Measurements from ENCODE around the gene RILPL1. TPM values are rescaled to one million over a fixed set of nuclear protein-coding genes. Genes with fewer than 3 reads are reported as not detected.

The RILPL1 gene
- total RNA-seq, 1 experiment from 2014 or later = 11.5 TPM

DNA sequence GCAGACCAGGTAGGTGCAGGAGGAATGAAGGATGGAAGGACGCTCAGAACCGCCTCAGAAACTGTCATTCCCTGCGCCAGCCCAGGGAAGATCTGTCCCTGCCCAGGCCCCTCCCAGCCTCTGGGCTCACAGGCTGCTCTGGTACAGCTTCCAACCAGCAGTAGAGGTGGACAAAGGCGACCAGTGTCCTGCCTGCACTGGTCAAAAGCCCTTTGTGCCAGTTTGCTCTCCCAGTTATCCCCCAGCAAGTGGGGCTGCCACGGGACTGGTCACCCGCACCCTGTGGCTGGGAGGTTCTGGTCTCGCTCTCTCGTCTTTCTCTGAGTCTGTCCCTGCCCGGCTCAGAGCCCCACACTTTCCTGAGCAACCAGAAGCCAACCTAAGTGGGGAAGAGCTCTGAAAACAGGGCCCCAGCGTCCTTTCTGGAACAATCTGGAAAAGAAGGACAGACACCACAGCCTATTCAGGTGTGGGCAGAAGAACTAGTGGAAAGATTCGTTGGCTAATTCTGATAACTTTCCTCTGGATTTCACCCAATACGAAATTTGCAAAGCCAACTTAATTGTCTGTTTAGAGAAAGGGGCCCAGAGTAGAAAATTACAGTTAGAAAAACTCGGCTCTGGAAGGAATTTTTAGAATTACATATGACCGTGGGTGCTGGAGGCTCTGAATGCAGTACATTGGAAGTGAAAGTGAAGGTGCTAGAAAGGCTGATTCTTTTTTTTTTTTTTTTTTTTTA lies 53.9 kb downstream of the RILPL1 start:
- DNase-seq = no peak
- Histone ChIP-seq H3K27ac (no peak overlapping the region), H3K36me3 (ENCODE audit: low read depth) (no peaks in the 10 kb centered on the region), H3F3A (ENCODE audit: insufficient read depth, low read depth) (no peaks in the 10 kb centered on the region; the same call in 1 of the 2 replicates), H4K20me1 (ENCODE audit: insufficient read depth) (no peaks in the 10 kb centered on the region), H3K4me1 (replicated peaks; ENCODE audit: insufficient read depth) (no peaks in the 10 kb centered on the region), H3K4me2 (no peak overlapping the region), H2AFZ (no peak overlapping the region), H3K4me3 (no peak overlapping the region), H3K9me3 (ENCODE audit: insufficient read depth, low read depth) (no peaks in the 10 kb centered on the region), H3K27me3 (ENCODE audit: insufficient read depth, low read depth) (no peaks in the 10 kb centered on the region), H3K79me2 (ENCODE audit: low read depth) (no peaks in the 10 kb centered on the region), H3K9me2 (ENCODE audit: insufficient read depth) (no peaks in the 10 kb centered on the region)
- TF ChIP-seq EZH2 (IDR thresholded peaks at IDR 0.05; ENCODE audit: low read depth) = no peak
- no peak for TF ChIP-seq CTCF (conservative IDR thresholded peaks at IDR 0.05)
- CTCF ChIA-PET = no interaction called here
- intact Hi-C loops (cut with micrococcal nuclease; ENCODE audit: unreplicated experiment) = loop anchor here (10.0 kb wide), 1 partner anchor 55 kb away; the partner anchor contains the start of gene RILPL1
- BruUV-seq (replicated peaks) = no TSS peak
- POLR2A ChIA-PET (ENCODE audit: unreplicated experiment) = interaction anchor here (0.5 to 0.6 kb wide), 2 partner anchors 87 to 96 kb away, joined by 3 to 4 read pairs; partner anchors contain the start of gene KMT5A

DNA sequence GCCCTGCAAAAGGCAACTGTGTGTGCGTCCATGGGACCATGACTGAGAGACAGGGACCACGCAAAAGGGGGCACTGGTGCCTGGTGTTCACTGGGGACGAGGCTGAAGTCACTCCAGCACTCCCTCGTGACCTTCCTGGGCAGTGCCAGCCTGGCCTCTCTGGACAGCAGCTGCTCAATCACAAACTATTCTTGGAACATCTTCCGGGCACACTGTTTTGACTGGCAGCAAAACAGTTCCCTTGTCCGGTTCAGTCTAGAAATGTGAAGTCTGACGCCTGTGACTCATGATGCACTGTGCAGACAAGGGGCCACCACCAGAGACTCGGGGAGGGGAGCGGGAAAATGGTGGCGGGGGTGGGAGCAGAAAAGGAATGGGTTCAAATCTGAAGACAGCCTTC lies 54.8 kb downstream of the RILPL1 start:
- intact Hi-C loops (cut with micrococcal nuclease; ENCODE audit: unreplicated experiment) = loop anchor here (10.0 kb wide), 1 partner anchor 56 kb away; the partner anchor contains the start of gene RILPL1
- Histone ChIP-seq H4K20me1 (ENCODE audit: insufficient read depth) (no peaks in the 10 kb centered on the region), H3K4me1 (replicated peaks; ENCODE audit: insufficient read depth) (no peaks in the 10 kb centered on the region), H3K4me3 (no peak overlapping the region), H3K79me2 (ENCODE audit: low read depth) (no peaks in the 10 kb centered on the region), H3K9me2 (ENCODE audit: insufficient read depth) (no peaks in the 10 kb centered on the region), H3K36me3 (ENCODE audit: low read depth) (no peaks in the 10 kb centered on the region), H2AFZ (no peak overlapping the region), H3F3A (ENCODE audit: insufficient read depth, low read depth) (no peaks in the 10 kb centered on the region; the same call in 1 of the 2 replicates), H3K27ac (no peak overlapping the region), H3K27me3 (ENCODE audit: insufficient read depth, low read depth) (no peaks in the 10 kb centered on the region), H3K9me3 (ENCODE audit: insufficient read depth, low read depth) (no peaks in the 10 kb centered on the region), H3K4me2 (no peak overlapping the region)
- no TSS peak for BruUV-seq (replicated peaks)
- TF ChIP-seq EZH2 (IDR thresholded peaks at IDR 0.05; ENCODE audit: low read depth) (no peak), CTCF (conservative IDR thresholded peaks at IDR 0.05) (no peak)
- DNase-seq = no peak
- CTCF ChIA-PET = no interaction called here
- POLR2A ChIA-PET (ENCODE audit: unreplicated experiment) = no interaction called here

GRCh38 chr12:123478069-123478468 lies 55.5 kb downstream of the RILPL1 start:
- BruUV-seq (replicated peaks) = no TSS peak
- Histone ChIP-seq H3K4me3 (no peak overlapping the region), H3K9me2 (ENCODE audit: insufficient read depth) (no peaks in the 10 kb centered on the region), H2AFZ (no peak overlapping the region), H3K27me3 (ENCODE audit: insufficient read depth, low read depth) (no peaks in the 10 kb centered on the region), H3F3A (ENCODE audit: insufficient read depth, low read depth) (no peaks in the 10 kb centered on the region; the same call in 1 of the 2 replicates), H3K9me3 (ENCODE audit: insufficient read depth, low read depth) (no peaks in the 10 kb centered on the region), H3K4me1 (replicated peaks; ENCODE audit: insufficient read depth) (no peaks in the 10 kb centered on the region), H4K20me1 (ENCODE audit: insufficient read depth) (no peaks in the 10 kb centered on the region), H3K79me2 (ENCODE audit: low read depth) (no peaks in the 10 kb centered on the region), H3K36me3 (ENCODE audit: low read depth) (no peaks in the 10 kb centered on the region), H3K27ac (no peak overlapping the region), H3K4me2 (no peak overlapping the region)
- ChIA-PET CTCF (no interaction called here), POLR2A (ENCODE audit: unreplicated experiment) (no interaction called here)
- no peak for DNase-seq
- TF ChIP-seq EZH2 (IDR thresholded peaks at IDR 0.05; ENCODE audit: low read depth) (no peak), CTCF (conservative IDR thresholded peaks at IDR 0.05) (no peak)
- intact Hi-C loops (cut with micrococcal nuclease; ENCODE audit: unreplicated experiment) = loop anchor here (10.0 kb wide), 1 partner anchor 57 kb away; the partner anchor contains the start of gene RILPL1

Measured in PC-9 (cell line).